CD4-positive, alpha-beta memory T cell (primary cell): ENCODE results near the gene MCUB. TPM values are rescaled to one million over a fixed set of nuclear protein-coding genes. Genes with fewer than 3 reads are reported as not detected.

ENCODE experiments used
- CTCF ChIA-PET: fragments of 350-600 bp; sonication (Branson Sonifier 250); formaldehyde crosslinking; loops from one replicate; lab custom pipeline; 2021; ENCODE audit warnings: inconsistent platforms; ENCODE audit not compliant: partially characterized antibody; lab: Charles Lee
- POLR2A ChIA-PET: fragments of 350-600 bp; sonication (Branson Sonifier 250); formaldehyde crosslinking; loops from one replicate; lab custom pipeline; 2021; ENCODE audit not compliant: partially characterized antibody; lab: Charles Lee
- DNase-seq, 5 donors: peaks; one replicate each; pipeline versions ENCODE4 v3.0.0 to v3.0.0-alpha.2; 2020 to 2022; ENCODE audit warnings: mixed read lengths in 1 of 5
- H3K27ac ChIP-seq: one replicate; pipeline ENCODE4 v1.7.0; 2013; ENCODE audit warnings: low read depth, low read length
- H3K27me3 ChIP-seq: 2 replicates; pipeline ENCODE4 v1.7.0; 2013; ENCODE audit warnings: mild to moderate bottlenecking, low read length, moderate library complexity; ENCODE audit not compliant: insufficient read depth
- H3K36me3 ChIP-seq: 2 replicates; pipeline ENCODE4 v1.7.0; 2013; ENCODE audit warnings: mild to moderate bottlenecking, low read length, moderate library complexity; ENCODE audit not compliant: insufficient read depth
- H3K4me1 ChIP-seq: 2 replicates; pipeline ENCODE4 v1.7.0; 2013; ENCODE audit warnings: mild to moderate bottlenecking, low read length, moderate library complexity; ENCODE audit not compliant: insufficient read depth
- H3K4me3 ChIP-seq, 2 donors: one replicate each; pipeline ENCODE4 v1.7.0; 2013; ENCODE audit warnings: low read length in 2 of 2, mild to moderate bottlenecking in 1 of 2
- H3K9me3 ChIP-seq, 2 donors: one replicate each; pipeline ENCODE4 v1.7.0; 2013; ENCODE audit warnings: low read length in 2 of 2, control low read depth in 1 of 2; ENCODE audit not compliant: control insufficient read depth in 1 of 2
- H3K27ac Mint-ChIP-seq, 7 donors: one replicate each; pipeline ENCODE4 v1.8.0; 2020 to 2021; ENCODE audit warnings: mixed read lengths in 7 of 7, mild to moderate bottlenecking in 6 of 7, inconsistent platforms in 3 of 7, moderate library complexity in 3 of 7
- H3K27me3 Mint-ChIP-seq, 2 donors: one replicate each; pipeline ENCODE4 v1.8.0; 2020 to 2021; ENCODE audit warnings: mixed read lengths in 2 of 2
- H3K36me3 Mint-ChIP-seq, 2 donors: one replicate each; pipeline ENCODE4 v1.8.0; 2020 to 2021; ENCODE audit warnings: mixed read lengths in 2 of 2, inconsistent platforms in 1 of 2, mild to moderate bottlenecking in 1 of 2
- H3K4me1 Mint-ChIP-seq, 4 donors: one replicate each; pipeline ENCODE4 v1.8.0; 2020 to 2021; ENCODE audit warnings: mixed read lengths in 4 of 4, mild to moderate bottlenecking in 1 of 4
- H3K4me3 Mint-ChIP-seq, 8 donors: one replicate each; pipeline ENCODE4 v1.8.0; 2020 to 2021; ENCODE audit warnings: mixed read lengths in 8 of 8, mild to moderate bottlenecking in 7 of 8, moderate library complexity in 6 of 8, inconsistent platforms in 3 of 8
- H3K9me3 Mint-ChIP-seq, 8 donors: one replicate each; pipeline ENCODE4 v1.8.0; 2020 to 2021; ENCODE audit warnings: mixed read lengths in 8 of 8, mild to moderate bottlenecking in 5 of 8, inconsistent platforms in 3 of 8, moderate library complexity in 1 of 8
- intact Hi-C: fragments of 100-400 bp; cut with micrococcal nuclease; formaldehyde crosslinking; loops from one replicate; pipeline ENCODE4 v1.15.1; 2023
- polyA plus RNA-seq, 2 donors: library from polyadenylated mRNA; unstranded; fragments of 300-500 nt; fragmentation: Illumina TruSeq; gene quantifications; one replicate each; pipeline ENCODE4 v1.2.3, GENCODE V29; 2021
- total RNA-seq, 2 experiments: library from RNA; stranded (reverse); gene quantifications; one replicate each; pipeline ENCODE4 v1.2.3, GENCODE V29; 2021

The MCUB gene
- total and polyA plus RNA-seq, 4 experiments from 2014 or later, result 142 to 299 (median 160) TPM

DNA sequence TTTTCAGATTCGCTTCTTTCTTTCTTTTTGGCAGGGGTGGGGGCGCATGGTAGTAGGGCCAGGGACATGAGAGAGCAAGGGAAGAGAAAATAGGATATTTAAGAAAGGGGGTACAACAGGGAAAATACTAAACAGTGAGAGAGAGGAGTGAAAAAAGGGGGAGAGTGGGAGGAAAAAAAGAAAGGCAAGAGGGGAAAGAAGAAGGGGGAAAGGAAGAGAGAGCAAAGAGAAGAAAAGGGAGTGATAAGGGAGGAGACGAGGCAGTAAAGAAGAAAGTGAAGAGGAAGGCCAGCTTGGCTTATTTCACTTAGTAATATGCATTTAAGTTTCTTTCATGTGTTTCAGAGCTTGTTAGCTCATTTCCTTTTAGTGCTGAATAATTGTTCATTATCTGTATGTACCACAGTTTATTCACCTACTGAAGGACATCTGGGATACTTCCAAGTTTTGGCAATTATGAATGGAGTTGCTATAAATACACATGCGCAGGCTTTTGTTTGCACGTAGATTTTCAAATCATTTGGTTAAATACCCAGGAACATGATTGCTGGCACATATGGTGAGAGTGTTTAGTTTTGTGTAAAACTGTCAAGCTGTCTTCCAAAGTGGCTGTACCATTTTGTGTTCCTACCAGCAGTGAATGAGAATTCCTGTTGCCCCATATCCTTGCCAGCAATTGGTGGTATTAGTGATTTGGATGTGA lies 105.9 kb downstream of the MCUB start:
- Mint-ChIP-seq H3K9me3 (peaks cover 0 to 3% (median 0%) of the 10 kb centered on the region in 8 donors), H3K4me3 (peak overlapping the region in 2 of 8 donors; percentile 27 to 39), H3K27me3 (no peaks in the 10 kb centered on the region), H3K36me3 (peaks cover 32 to 53% of the 10 kb centered on the region in 2 donors), H3K27ac (peak overlapping the region in 3 of 7 donors; percentile 45 to 59 (median 58)), H3K4me1 (peaks cover 40 to 64% (median 51%) of the 10 kb centered on the region in 4 donors)
- Histone ChIP-seq H3K27ac (no peak overlapping the region), H3K4me1 (peaks cover 38% of the 10 kb centered on the region), H3K27me3 (no peaks in the 10 kb centered on the region), H3K36me3 (peaks cover 3% of the 10 kb centered on the region), H3K4me3 (no peak overlapping the region), H3K9me3 (no peaks in the 10 kb centered on the region)
- intact Hi-C loops, result no loop called here
- ChIA-PET CTCF (no interaction called here), POLR2A (no interaction called here)
- DNase-seq, result no peak

DNA sequence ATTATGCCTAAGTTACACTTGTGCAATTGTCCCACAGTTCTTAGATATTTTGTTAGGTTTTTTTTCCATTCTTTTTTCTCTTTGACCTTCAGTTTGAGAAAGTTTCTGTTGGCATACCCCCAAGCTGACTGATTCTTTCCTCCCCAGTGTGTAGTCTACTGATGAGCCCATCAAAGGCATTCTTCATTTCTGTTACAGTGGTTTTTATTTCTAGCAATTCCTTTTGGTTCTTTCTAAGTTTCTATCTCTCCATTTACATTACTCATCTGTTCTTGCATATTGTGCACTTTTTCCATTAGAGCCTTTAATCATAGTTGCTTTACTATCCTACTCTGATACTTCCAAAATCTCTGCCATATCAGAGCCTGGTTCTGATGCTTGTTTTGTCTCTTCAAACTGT lies 111.3 kb downstream of the MCUB start:
- no peak for DNase-seq
- POLR2A ChIA-PET, result interaction anchor here (0.7 kb wide), 2 partner anchors 22 to 23 kb away, joined by 3 read pairs; no protein-coding TSS in a partner anchor
- Mint-ChIP-seq H3K27me3 (no peaks in the 10 kb centered on the region), H3K36me3 (peaks cover 31 to 49% of the 10 kb centered on the region in 2 donors), H3K27ac (peak overlapping the region in 4 of 7 donors; percentile 39 to 77 (median 52)), H3K4me1 (peaks cover 32 to 61% (median 50%) of the 10 kb centered on the region in 4 donors), H3K9me3 (peaks cover 0 to 11% (median 5%) of the 10 kb centered on the region in 8 donors), H3K4me3 (no peak overlapping the region)
- peaks cover 28% of the 10 kb centered on the region for H3K4me1 ChIP-seq
- H3K9me3 ChIP-seq, result no peaks in the 10 kb centered on the region
- H3K27ac ChIP-seq, result no peak overlapping the region
- CTCF ChIA-PET, result no interaction called here
- no peak overlapping the region for H3K4me3 ChIP-seq
- H3K36me3 ChIP-seq, result no peaks in the 10 kb centered on the region
- H3K27me3 ChIP-seq, result no peaks in the 10 kb centered on the region
- intact Hi-C loops, result no loop called here

GRCh38 chr4:109672169-109672930 lies 112.3 kb downstream of the MCUB start:
- intact Hi-C loops, result no loop called here
- Histone ChIP-seq H3K9me3 (no peaks in the 10 kb centered on the region), H3K36me3 (no peaks in the 10 kb centered on the region), H3K4me1 (peaks cover 18% of the 10 kb centered on the region), H3K27ac (no peak overlapping the region), H3K4me3 (no peak overlapping the region), H3K27me3 (no peaks in the 10 kb centered on the region)
- ChIA-PET CTCF (no interaction called here), POLR2A (interaction anchor here (0.7 kb wide), 2 partner anchors 24 to 30 kb away, joined by 3 read pairs; no protein-coding TSS in a partner anchor)
- Mint-ChIP-seq H3K4me1 (peaks cover 27 to 57% (median 44%) of the 10 kb centered on the region in 4 donors), H3K4me3 (no peak overlapping the region), H3K27me3 (no peaks in the 10 kb centered on the region), H3K9me3 (peaks cover 0 to 11% (median 5%) of the 10 kb centered on the region in 8 donors), H3K36me3 (peaks cover 33 to 46% of the 10 kb centered on the region in 2 donors), H3K27ac (peak overlapping the region in 3 of 7 donors; percentile 38 to 56 (median 39))
- no peak for DNase-seq

DNA sequence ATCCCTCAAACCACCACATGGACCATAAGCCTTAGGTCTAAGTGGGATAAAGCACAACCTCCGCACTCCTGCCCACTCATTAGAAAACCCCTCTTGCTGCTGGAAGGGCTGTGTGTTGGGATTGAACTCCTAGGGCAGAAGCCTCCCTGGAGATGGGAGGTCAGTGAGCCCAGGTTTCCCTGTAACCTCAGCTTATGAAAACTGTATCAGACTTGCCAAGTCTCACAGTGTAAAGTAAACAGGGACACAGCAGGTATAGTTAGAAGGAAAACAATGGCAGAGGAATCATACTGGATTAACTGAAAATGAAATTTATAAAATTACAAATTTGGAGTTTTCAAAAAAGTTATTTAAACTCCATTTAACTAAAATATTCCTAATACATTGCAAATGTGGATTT lies 113.3 kb downstream of the MCUB start:
- H3K4me1 ChIP-seq, result peaks cover 12% of the 10 kb centered on the region
- no peaks in the 10 kb centered on the region for H3K36me3 ChIP-seq
- no peaks in the 10 kb centered on the region for H3K27me3 ChIP-seq
- Mint-ChIP-seq H3K4me3 (no peak overlapping the region), H3K36me3 (peaks cover 34 to 48% of the 10 kb centered on the region in 2 donors), H3K27ac (peak overlapping the region in 1 of 7 donors; percentile 30), H3K27me3 (no peaks in the 10 kb centered on the region), H3K9me3 (peaks cover 0 to 11% (median 5%) of the 10 kb centered on the region in 8 donors), H3K4me1 (peaks cover 20 to 51% (median 37%) of the 10 kb centered on the region in 4 donors)
- H3K4me3 ChIP-seq, result no peak overlapping the region
- H3K27ac ChIP-seq, result no peak overlapping the region
- intact Hi-C loops, result no loop called here
- CTCF ChIA-PET, result no interaction called here
- H3K9me3 ChIP-seq, result no peaks in the 10 kb centered on the region
- POLR2A ChIA-PET, result interaction anchor here (0.6 kb wide), 1 partner anchor 16 kb away, joined by 4 read pairs; no protein-coding TSS in a partner anchor
- DNase-seq, result no peak

DNA sequence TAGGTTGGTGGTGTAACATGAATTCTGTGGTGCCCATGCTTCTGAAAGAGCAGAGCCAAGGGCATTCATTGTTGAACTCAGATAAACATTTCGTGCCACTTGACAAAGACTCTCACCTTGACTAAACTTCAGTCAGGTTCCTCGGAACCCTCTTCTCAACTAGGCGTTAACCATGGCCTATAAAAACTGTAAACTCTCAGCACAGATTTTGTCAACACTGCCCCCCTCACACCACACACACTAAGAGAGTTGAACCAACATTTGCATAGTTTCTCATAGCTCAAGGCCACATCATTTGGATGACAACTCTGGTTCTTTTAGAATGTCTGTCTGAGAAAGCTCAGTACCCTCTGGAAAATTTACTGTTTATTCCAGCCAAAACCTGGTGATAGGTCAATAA lies 115.1 kb downstream of the MCUB start:
- DNase-seq, result no peak
- Mint-ChIP-seq H3K36me3 (peaks cover 33 to 45% of the 10 kb centered on the region in 2 donors), H3K27ac (peak overlapping the region in 4 of 7 donors; percentile 18 to 68 (median 48)), H3K27me3 (no peaks in the 10 kb centered on the region), H3K9me3 (peaks cover 0 to 11% (median 5%) of the 10 kb centered on the region in 8 donors), H3K4me1 (peaks cover 10 to 36% (median 25%) of the 10 kb centered on the region in 4 donors), H3K4me3 (no peak overlapping the region)
- Histone ChIP-seq H3K4me1 (no peaks in the 10 kb centered on the region), H3K27ac (no peak overlapping the region), H3K27me3 (no peaks in the 10 kb centered on the region), H3K4me3 (no peak overlapping the region), H3K9me3 (no peaks in the 10 kb centered on the region), H3K36me3 (no peaks in the 10 kb centered on the region)
- POLR2A ChIA-PET, result no interaction called here
- intact Hi-C loops, result no loop called here
- CTCF ChIA-PET, result interaction anchor here (1.1 kb wide), 1 partner anchor 29 kb away, joined by 3 read pairs; no protein-coding TSS in a partner anchor

GRCh38 chr4:109675843-109676242 lies 115.8 kb downstream of the MCUB start:
- CTCF ChIA-PET, result interaction anchor here (1.1 kb wide), 1 partner anchor 28 kb away, joined by 3 read pairs; no protein-coding TSS in a partner anchor
- intact Hi-C loops, result no loop called here
- H3K4me3 ChIP-seq, result no peak overlapping the region
- Mint-ChIP-seq H3K9me3 (peaks cover 0 to 10% (median 5%) of the 10 kb centered on the region in 8 donors), H3K27me3 (no peaks in the 10 kb centered on the region), H3K27ac (peak overlapping the region in 5 of 7 donors; percentile 44 to 87 (median 55)), H3K4me3 (no peak overlapping the region), H3K36me3 (peaks cover 36 to 48% of the 10 kb centered on the region in 2 donors), H3K4me1 (peaks cover 14 to 42% (median 31%) of the 10 kb centered on the region in 4 donors)
- no peaks in the 10 kb centered on the region for H3K4me1 ChIP-seq
- DNase-seq, result no peak
- no peak overlapping the region for H3K27ac ChIP-seq
- POLR2A ChIA-PET, result no interaction called here
- no peaks in the 10 kb centered on the region for H3K9me3 ChIP-seq
- H3K36me3 ChIP-seq, result no peaks in the 10 kb centered on the region
- H3K27me3 ChIP-seq, result no peaks in the 10 kb centered on the region

DNA sequence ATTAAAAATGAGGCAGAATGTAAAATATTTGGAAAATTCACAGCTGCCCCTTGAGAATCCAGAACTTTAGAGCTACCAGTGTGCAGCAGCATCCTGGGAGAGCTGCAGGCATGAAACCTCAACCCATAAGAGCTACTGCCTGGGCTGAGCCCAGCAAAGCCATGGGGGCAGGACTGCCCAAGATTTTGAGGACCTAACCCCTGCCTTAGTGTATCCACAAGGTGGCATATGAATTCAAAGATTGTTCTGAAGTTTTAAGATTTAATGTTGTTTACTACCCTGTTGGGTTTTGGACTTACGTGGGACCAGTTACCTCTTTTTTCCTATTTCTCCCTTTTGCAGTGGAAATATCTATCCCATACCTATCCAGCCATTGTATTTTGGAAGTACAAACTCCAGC lies 116.8 kb downstream of the MCUB start:
- no peak for DNase-seq
- Mint-ChIP-seq H3K27me3 (no peaks in the 10 kb centered on the region), H3K36me3 (peaks cover 34 to 46% of the 10 kb centered on the region in 2 donors), H3K4me3 (no peak overlapping the region), H3K27ac (peak overlapping the region in 6 of 7 donors; percentile 11 to 77 (median 58)), H3K4me1 (peaks cover 19 to 45% (median 27%) of the 10 kb centered on the region in 4 donors), H3K9me3 (no peaks in the 10 kb centered on the region)
- ChIA-PET CTCF (interaction anchor here (1.5 kb wide), 1 partner anchor 116 kb away, joined by 4 read pairs; no protein-coding TSS in a partner anchor), POLR2A (no interaction called here)
- no peak overlapping the region for H3K4me3 ChIP-seq
- peaks cover 7% of the 10 kb centered on the region for H3K4me1 ChIP-seq
- intact Hi-C loops, result no loop called here
- H3K27me3 ChIP-seq, result no peaks in the 10 kb centered on the region
- H3K27ac ChIP-seq, result no peak overlapping the region
- no peaks in the 10 kb centered on the region for H3K9me3 ChIP-seq
- H3K36me3 ChIP-seq, result no peaks in the 10 kb centered on the region
